AG09309 (cell line): ENCODE results near the gene TNFAIP1.

Experiments used
- DNase-seq: peaks from one replicate; pipeline ENCODE4 v3.0.0-alpha.2; 2010; ENCODE audit warnings: low read depth
- H3K4me3 ChIP-seq: 2 replicates; pipeline ENCODE4 v1.5.1; 2011; ENCODE audit warnings: mild to moderate bottlenecking, low read depth, low read length, moderate library complexity; ENCODE audit not compliant: control insufficient read depth
- CTCF ChIP-seq: IDR thresholded peaks from 2 replicates; pipeline ENCODE4 v1.5.1; 2011; ENCODE audit warnings: mild to moderate bottlenecking, low read depth, low read length, inconsistent platforms; ENCODE audit not compliant: insufficient read depth, control insufficient read depth; ENCODE audit errors: missing control alignments

Gene TNFAIP1

GRCh38 chr17:28379814-28380801 lies 44.5 kb downstream of the TNFAIP1 start:
- TF ChIP-seq CTCF, result no peak
- no peak overlapping the region for H3K4me3 ChIP-seq
- peak; percentile 73 for DNase-seq

GRCh38 chr17:28381141-28381825 lies 45.7 kb downstream of the TNFAIP1 start:
- H3K4me3 ChIP-seq, result no peak overlapping the region
- peak; percentile 16 for TF ChIP-seq CTCF
- DNase-seq, result no peak

GRCh38 chr17:28384281-28385036 lies 48.9 kb downstream of the TNFAIP1 start:
- no peak for TF ChIP-seq CTCF
- no peak for DNase-seq
- H3K4me3 ChIP-seq, result no peak overlapping the region

- DNase-seq, result no peak
- H3K4me3 ChIP-seq, result no peak overlapping the region
Observed at GRCh38 chr17:28385037-28385400, 49.5 kb downstream of the TNFAIP1 start.

GRCh38 chr17:28385406-28385805 lies 49.8 kb downstream of the TNFAIP1 start:
- H3K4me3 ChIP-seq, result no peak overlapping the region

More at GRCh38 chr17:28385037-28385400, 49.5 kb downstream of the TNFAIP1 start:
- no peak for TF ChIP-seq CTCF

More at GRCh38 chr17:28385406-28385805, 49.8 kb downstream of the TNFAIP1 start:
- no peak for DNase-seq
- no peak for TF ChIP-seq CTCF
